Activated CD4-positive, alpha-beta T cell treated with anti-CD3 and anti-CD28 coated beads, Interleukin-2, amount 50 U/mL, for 16 hours (primary cell): ENCODE results near the gene PRRC2A.
A peak's percentile ranks its signal among the peaks of the same experiment; 100 is the strongest.

Source experiments
- DNase-seq: peaks from one replicate; pipeline ENCODE4 v3.0.0-alpha.2; 2020

Gene PRRC2A

DNA sequence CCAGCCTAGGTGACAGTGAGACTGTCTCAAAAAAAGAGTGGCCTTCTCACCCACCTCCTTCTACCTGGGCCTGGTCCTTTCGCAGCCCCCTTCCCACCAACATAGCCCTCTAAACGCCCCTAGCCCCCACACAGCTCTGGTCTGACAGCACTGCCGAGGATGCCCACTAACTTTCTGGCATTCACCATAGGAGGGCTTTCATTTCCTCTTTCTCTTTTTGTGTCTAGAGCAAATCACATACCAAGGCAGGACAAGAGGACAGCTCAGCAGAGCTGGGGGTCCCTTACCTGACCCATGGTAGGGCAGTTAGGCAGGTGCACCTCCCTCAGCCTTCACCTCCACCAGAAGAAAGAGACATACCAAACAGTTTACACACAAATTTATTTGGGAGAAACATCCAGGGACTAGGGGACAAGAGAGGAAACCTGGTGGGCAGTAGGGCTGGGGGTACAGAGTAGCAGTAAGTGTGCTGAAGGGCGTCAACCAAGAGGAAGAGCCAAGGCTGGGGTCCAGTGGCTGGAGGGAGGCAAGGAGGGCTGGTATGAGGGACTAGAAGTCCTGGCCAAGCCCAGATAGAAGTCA, 55.9 kb downstream of the PRRC2A start:
- DNase-seq, result no peak

DNA sequence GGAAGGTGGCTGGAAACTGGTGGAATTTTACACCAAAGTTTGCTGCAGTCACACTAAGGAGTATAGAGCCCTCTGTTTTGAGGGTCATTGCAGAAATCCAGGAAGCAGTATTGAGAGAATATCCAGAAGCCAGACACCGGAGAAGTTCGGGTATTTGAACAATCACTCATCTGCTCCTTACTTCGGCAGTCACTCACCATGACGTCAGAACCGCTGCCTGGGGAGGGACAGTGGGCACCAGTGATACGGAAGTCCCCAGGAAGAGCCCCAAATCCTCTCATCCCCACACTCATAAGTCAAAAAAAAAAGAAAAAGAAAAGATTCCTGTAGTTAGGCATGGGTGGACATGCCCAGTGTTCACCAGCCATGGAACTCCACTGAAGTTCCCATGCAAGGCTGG, 56.4 kb downstream of the PRRC2A start:
- DNase-seq, result no peak

- DNase-seq, result no peak
These were observed 57.4 kb downstream of the PRRC2A start for GRCh38 chr6:31677955-31678354.

GRCh38 chr6:31680226-31681134, 60.0 kb downstream of the PRRC2A start, which contains the start of gene LY6G5C:
LY6G5C (minus strand) TSS chr6:31681067; CDS start chr6:31680373, 694 bp downstream.
- peak; percentile 80 for DNase-seq

GRCh38 chr6:31681135-31681671, 60.7 kb downstream of the PRRC2A start:
- DNase-seq, result peak; percentile 44

- DNase-seq, result no peak
These were observed 63.1 kb downstream of the PRRC2A start for GRCh38 chr6:31683591-31683990.

- no peak for DNase-seq
These were observed 66.0 kb downstream of the PRRC2A start for GRCh38 chr6:31686483-31686882.

DNA sequence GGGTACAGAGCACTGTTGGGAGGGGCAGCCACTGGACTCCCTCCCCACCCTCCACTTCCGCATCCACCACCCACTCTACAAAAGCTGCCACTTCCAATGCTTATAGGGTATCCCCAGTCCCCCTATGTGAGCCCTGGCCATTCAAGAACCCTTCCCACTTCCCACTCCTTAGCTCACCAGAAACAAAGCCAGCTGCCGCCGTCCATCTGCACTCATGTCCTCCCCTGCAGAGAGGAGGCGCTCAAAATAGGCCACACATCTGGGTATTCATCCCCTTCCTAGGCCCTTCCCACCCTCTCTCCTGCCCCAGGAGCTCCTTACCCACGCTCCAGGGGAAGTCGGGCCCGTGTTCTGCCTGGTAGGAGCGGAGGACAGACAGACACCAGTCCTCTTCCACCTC, 66.8 kb downstream of the PRRC2A start:
- no peak for DNase-seq
